Measurements from ENCODE around the gene ZBTB8B.

- TF ChIP-seq POLR2AphosphoS5 (IDR thresholded peaks at IDR 0.05; ENCODE audit: low read depth, low read length) = no peak
- no peak for TF ChIP-seq TCF7L2 (IDR thresholded peaks at IDR 0.05; ENCODE audit: low read depth, low read length)
- no peak for TF ChIP-seq REST (IDR thresholded peaks at IDR 0.05; ENCODE audit: insufficient read depth in 1 of 2, low read depth in 2 of 2, low read length in 1 of 2)
- no peak for TF ChIP-seq CTCF (IDR thresholded peaks at IDR 0.05)
- TF ChIP-seq SIN3A (IDR thresholded peaks at IDR 0.05; ENCODE audit: borderline replicate concordance, insufficient read depth, low read depth, low read length) = no peak
These were observed 21.7 kb downstream of the ZBTB8B start for GRCh38 chr1:32486463-32487113.

Measured in Panc1 (cell line).